ENCODE measurements around the gene PIK3CG.
"Not testable (repeated sequence)": the region's sequence is repeated elsewhere in the genome, so short reads cannot be mapped to it uniquely, and the experiment has no call there.

Gene PIK3CG

DNA sequence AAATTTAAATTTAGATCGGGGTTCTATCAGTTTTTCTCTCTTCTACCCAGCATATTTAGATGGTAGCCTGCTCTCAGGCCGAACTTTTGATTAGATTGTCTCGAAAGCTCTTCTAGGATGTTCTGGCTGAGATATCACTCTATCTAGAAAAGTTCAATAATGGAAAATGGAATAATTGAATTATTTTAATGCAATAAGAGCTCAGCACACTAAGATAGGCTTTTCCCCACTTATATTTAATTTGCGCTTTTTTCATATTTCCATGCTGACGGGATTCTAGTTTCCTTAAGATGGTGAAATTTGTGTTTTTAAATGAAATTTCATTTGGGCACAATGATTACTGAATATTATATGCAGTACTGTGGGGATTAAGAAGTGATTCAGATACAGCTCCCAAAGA lies 73.7 kb downstream of the PIK3CG start:
- DNase-seq (ENCODE audit: low read depth), result no peak

DNA sequence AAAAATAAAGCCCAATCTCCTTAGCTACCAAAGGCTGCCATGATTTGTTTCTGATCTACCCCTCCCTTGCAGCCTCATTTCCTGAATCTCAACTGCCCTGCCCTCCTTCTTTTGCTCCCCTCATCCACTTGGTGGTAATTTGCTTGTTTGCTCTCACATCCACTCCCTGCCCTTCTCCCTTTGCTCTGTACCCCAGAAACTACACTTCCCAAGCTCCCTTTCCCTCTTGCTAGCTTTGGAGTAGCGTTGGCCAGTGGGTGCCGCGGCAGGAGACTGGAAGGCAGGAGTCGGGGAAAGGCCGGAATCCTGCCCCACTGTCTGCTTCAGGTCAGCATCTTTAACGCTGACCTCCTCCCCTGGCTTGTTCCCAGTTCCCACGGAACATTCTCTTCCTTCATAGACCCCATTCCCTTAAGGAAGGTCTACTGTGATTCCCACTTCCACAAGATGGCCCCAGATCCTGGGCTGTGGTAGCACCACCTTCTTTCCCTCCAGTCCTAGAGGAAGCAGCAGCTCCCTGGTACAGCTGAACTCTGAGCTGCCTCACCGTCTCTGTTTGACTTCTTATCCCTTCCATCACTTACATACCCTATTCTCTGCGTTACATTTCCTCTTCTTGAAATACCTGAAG lies 79.1 kb downstream of the PIK3CG start:
- DNase-seq (ENCODE audit: low read depth), result no peak

DNA sequence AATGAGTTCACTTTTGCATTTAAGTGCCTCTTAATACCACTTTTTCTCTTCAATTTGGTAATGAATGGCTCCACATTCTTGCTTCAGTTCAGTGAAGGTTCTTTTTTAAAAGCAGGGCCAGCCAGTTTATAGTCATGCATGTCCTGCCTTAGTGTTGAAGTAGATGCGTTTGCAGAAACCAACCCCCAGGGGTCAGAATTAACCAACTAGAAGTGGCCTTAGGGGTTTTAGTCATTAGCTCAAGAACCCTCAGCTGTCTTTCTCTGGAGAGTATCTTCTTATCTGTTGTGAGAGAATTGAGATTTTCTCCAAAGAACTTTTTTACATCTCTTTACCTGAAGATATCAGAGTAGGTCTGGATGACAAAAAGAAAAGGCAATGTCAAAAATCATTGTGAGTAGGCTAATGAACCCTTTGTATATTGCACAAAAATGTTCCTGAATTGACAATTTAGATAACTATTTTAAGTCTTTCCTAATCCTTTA lies 82.2 kb downstream of the PIK3CG start:
- peak; percentile 16 for DNase-seq (ENCODE audit: low read depth)

DNA sequence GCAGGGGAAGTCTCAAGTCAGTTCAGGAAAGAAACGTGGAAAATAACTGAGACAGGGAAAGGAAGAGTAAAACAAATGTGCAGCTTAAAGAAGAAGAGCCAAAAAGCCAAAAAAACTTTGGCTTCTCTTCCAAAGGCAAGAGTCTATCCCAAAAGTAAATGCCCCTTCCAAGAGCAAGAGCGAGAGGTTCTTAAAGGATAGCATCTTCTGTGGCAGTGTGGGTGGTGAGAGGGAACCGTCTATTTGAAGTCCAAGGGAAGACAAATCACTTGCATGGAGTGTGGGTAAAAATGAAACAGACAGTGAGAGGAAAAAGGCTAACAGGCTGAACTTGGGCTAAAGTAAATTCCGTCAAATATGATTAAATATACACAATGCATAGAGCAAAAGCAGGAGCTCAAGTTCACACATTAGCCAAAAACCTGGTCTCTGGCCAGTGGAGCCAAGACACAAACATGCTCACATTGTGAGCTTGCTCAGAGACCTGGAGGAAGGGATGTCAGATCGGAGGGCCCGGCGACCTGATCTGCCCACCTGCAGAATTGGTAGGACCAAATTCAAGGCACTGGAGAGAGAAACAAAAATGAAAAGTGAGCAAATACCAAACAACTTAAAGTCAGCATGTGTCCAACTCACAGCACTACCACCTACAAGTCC lies 87.0 kb downstream of the PIK3CG start:
- DNase-seq (ENCODE audit: low read depth), result no peak

DNA sequence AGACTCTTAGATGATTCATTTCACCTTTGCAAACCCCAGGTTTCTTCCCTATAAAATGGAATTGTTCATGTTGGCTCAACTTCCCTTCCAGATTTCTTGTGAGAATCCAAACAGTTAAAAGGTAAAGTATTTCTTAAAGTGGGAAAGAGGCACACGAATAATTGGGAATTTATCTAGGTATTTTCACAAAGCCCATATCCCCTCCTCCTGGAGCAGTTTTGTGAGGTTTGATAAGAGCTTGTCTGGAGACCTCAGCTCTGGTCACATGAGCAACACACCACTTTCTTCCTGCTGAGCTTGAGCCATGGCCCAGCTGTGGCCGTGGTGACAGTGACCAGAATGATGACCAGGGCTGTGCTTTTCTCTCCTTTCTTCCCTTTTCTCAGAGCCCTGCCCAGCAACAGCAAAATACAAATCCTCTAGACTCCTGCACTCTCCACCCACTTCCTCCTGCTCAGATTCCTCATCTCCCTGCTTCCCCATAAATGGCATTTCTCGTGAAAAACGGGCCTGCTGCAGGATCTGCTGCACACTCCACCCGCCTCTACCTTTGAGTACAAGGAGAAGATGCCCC lies 87.7 kb downstream of the PIK3CG start:
- no peak for DNase-seq (ENCODE audit: low read depth)

DNA sequence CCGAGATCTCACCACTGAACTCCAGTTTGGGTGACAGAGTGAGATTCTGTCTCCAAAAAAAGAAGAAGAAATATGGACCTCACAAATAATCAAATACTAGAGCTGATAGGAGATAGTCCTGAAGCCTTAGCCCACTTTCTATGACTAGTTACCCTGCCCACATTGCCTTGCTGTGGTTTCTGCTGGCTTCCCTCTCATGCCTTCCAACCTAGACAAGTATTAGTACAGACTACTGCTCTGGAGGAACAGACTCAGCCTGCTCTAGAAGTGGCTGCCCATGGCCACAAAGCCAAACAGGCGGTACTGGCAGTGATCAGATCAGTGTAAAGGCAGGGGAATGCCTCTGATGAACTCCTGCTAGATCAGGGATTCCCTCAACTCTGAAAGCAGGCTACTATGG lies 89.8 kb downstream of the PIK3CG start:
- no peak for DNase-seq (ENCODE audit: low read depth)

DNA sequence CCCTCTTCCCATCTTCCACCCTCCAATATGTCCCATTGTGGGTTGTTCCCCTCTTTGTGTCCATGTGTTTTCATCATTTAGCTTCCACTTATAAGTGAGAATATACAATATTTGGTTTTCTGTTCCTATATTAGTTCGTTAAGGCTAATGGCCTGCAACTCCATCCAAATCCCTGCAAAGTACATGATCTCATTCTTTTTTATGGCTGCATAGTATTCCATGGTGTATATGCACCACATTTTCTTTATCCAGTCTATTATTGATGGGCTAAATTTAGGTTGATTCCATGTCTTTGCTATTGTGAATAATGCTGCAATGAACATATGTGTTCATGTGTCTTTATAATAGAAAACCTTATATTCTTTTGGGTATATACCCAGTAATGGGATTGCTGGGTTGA lies 90.8 kb downstream of the PIK3CG start:
- not testable (repeated sequence) for DNase-seq (ENCODE audit: low read depth)
